Activated naive CD8-positive, alpha-beta T cell treated with anti-CD3 and anti-CD28 coated beads, Interleukin-2, amount 10 ng/mL, durations not matched to agents 7 days and 5 days (primary cell): ENCODE data around the gene DNAJC6. TPM values are rescaled to one million over a fixed set of nuclear protein-coding genes. Genes with fewer than 3 reads are reported as not detected.
"Not testable (repeated sequence)": the region's sequence is repeated elsewhere in the genome, so short reads cannot be mapped to it uniquely, and the experiment has no call there.

Source experiments
- ATAC-seq: fragments of 150-1000 bp; cut with Tn5 transposase; one replicate; pipeline ENCODE4 v1.10.0; 2021; ENCODE audit warnings: low read depth, moderate library complexity
- POLR2A ChIA-PET: fragments of 350-600 bp; sonication (Branson Sonifier 250); formaldehyde crosslinking; loops from one replicate; lab custom pipeline; 2021; ENCODE audit warnings: antibody characterized with exemption; lab: Charles Lee
- DNase-seq: peaks from one replicate; pipeline ENCODE4 v3.0.0; 2021
- H3K27ac Mint-ChIP-seq: one replicate; pipeline ENCODE4 v1.8.0; 2022; ENCODE audit warnings: mild to moderate bottlenecking, mixed read lengths
- H3K27me3 Mint-ChIP-seq: one replicate; pipeline ENCODE4 v1.8.0; 2022; ENCODE audit warnings: mild to moderate bottlenecking, moderate library complexity, mixed read lengths
- H3K36me3 Mint-ChIP-seq: one replicate; pipeline ENCODE4 v1.8.0; 2021; ENCODE audit warnings: mild to moderate bottlenecking, mixed read lengths
- H3K4me1 Mint-ChIP-seq: one replicate; pipeline ENCODE4 v1.8.0; 2021; ENCODE audit warnings: mixed read lengths
- H3K4me3 Mint-ChIP-seq: one replicate; pipeline ENCODE4 v1.8.0; 2022; ENCODE audit warnings: mild to moderate bottlenecking, moderate library complexity, mixed read lengths
- H3K9me3 Mint-ChIP-seq: one replicate; pipeline ENCODE4 v1.8.0; 2021; ENCODE audit warnings: mixed read lengths
- total RNA-seq, 2 experiments: library from RNA; stranded (reverse); gene quantifications; one replicate each; pipeline ENCODE4 v1.2.3, GENCODE V29; 2021

The DNAJC6 gene
- total RNA-seq, 2 experiments from 2014 or later: 3.3 to 4.0 TPM

GRCh38 chr1:65277605-65278347 is 31.6 kb upstream of the DNAJC6 start:
- DNase-seq (no peak), ATAC-seq (no peak)
- H3K27me3 Mint-ChIP-seq: peaks cover 30% of the 10 kb centered on the region
- no peaks in the 10 kb centered on the region for H3K9me3 Mint-ChIP-seq
- H3K4me1 Mint-ChIP-seq: no peaks in the 10 kb centered on the region
- H3K4me3 Mint-ChIP-seq: no peak overlapping the region
- no peak overlapping the region for H3K27ac Mint-ChIP-seq
- POLR2A ChIA-PET: no interaction called here
- no peaks in the 10 kb centered on the region for H3K36me3 Mint-ChIP-seq

DNA sequence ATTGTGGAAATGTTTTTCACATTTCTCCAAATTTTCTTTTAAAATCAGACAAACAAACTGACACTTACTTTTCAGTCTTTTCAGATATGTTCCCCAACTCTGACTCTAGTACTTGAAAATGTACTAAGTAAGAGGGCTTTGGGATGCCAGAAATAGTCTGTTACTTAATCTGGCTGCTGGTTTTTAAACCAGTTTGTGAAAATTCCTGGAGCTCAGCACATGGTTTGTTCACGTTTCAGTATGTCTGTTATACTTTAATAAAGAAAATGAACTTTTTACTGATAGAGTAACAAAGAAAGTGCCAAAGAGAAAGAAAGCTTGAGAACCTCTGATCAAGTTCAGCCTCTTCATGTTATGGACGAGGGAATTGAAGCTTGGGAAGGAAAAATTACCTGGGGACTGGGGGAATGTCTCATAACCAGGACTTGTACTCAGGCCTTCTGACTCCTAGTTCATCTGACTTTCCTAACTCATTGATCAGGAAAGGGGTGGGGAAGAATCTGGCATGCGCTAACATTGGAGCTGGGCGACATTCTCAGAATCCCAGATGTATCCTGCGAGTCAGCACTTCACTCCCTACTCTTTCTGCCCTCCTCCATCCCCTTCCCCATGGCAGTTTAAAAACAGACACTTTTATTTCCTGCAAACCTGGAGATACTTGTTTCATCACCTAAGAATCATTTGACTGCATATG is 30.8 kb upstream of the DNAJC6 start:
- H3K9me3 Mint-ChIP-seq: no peaks in the 10 kb centered on the region
- H3K4me1 Mint-ChIP-seq: no peaks in the 10 kb centered on the region
- H3K27me3 Mint-ChIP-seq: peaks cover 30% of the 10 kb centered on the region
- POLR2A ChIA-PET: no interaction called here
- H3K27ac Mint-ChIP-seq: no peak overlapping the region
- DNase-seq (no peak), ATAC-seq (no peak)
- H3K4me3 Mint-ChIP-seq: no peak overlapping the region
- H3K36me3 Mint-ChIP-seq: no peaks in the 10 kb centered on the region

- H3K36me3 Mint-ChIP-seq: no peaks in the 10 kb centered on the region
- DNase-seq (no peak), ATAC-seq (no peak)
- POLR2A ChIA-PET: no interaction called here
- H3K27ac Mint-ChIP-seq: no peak overlapping the region
- H3K9me3 Mint-ChIP-seq: no peaks in the 10 kb centered on the region
- H3K4me1 Mint-ChIP-seq: no peaks in the 10 kb centered on the region
- no peak overlapping the region for H3K4me3 Mint-ChIP-seq
- peaks cover 27% of the 10 kb centered on the region for H3K27me3 Mint-ChIP-seq
Observed at GRCh38 chr1:65279070-65279779, 30.1 kb upstream of the DNAJC6 start.

GRCh38 chr1:65281846-65282245 is 27.5 kb upstream of the DNAJC6 start:
- H3K9me3 Mint-ChIP-seq: no peaks in the 10 kb centered on the region
- POLR2A ChIA-PET: no interaction called here
- H3K4me3 Mint-ChIP-seq: no peak overlapping the region
- peaks cover 26% of the 10 kb centered on the region for H3K27me3 Mint-ChIP-seq
- H3K36me3 Mint-ChIP-seq: peaks cover 2% of the 10 kb centered on the region
- no peak overlapping the region for H3K27ac Mint-ChIP-seq
- H3K4me1 Mint-ChIP-seq: no peaks in the 10 kb centered on the region
- no peak for DNase-seq
- ATAC-seq: no peak

DNA sequence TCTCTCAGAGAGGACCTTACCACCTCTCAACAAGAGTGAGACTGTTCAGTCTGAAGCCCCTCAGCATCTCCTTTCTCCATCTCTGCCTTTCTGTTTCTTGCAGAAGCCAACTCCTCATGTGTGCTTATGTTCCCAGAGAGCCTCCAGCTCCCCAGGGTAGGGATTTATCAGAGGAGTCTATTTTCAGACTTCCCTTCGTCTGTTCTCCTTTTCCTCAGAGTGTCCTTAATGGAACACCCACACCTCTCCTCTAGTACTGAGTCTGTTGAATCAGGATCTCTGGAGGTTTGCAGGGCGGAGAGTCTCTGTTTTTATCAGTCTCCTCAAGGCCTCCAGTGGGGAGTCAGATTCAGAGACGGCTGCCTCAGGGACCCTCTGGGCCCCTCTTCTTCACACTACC is 25.1 kb upstream of the DNAJC6 start:
- Mint-ChIP-seq H3K27ac (no peak overlapping the region), H3K27me3 (peaks cover 14% of the 10 kb centered on the region), H3K4me3 (no peak overlapping the region), H3K9me3 (no peaks in the 10 kb centered on the region), H3K4me1 (no peaks in the 10 kb centered on the region), H3K36me3 (peaks cover 2% of the 10 kb centered on the region)
- DNase-seq (no peak), ATAC-seq (no peak)
- POLR2A ChIA-PET: no interaction called here

DNA sequence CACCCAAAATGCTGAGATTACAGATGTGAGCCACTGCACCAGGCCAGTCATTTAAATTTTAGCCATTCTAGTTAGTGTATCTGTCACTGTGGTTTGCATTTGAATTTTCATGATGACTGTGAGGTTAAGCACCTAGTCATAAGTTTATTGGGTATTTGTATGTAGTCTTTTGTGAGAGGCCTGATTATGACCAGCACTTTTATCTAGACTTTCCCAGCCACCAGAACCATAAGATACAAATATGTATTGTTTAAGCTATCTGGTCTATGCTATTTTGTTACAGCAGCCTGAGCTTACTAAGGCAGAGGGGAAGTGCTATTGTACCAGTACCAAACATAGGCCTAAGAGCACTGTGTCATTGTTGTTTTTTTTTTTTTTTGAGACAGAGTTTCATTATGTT is 19.9 kb upstream of the DNAJC6 start:
- ATAC-seq: no peak
- H3K36me3 Mint-ChIP-seq: peaks cover 2% of the 10 kb centered on the region
- no peak for DNase-seq
- no peaks in the 10 kb centered on the region for H3K4me1 Mint-ChIP-seq
- peaks cover 11% of the 10 kb centered on the region for H3K27me3 Mint-ChIP-seq
- H3K4me3 Mint-ChIP-seq: no peak overlapping the region
- H3K9me3 Mint-ChIP-seq: no peaks in the 10 kb centered on the region
- H3K27ac Mint-ChIP-seq: no peak overlapping the region
- POLR2A ChIA-PET: no interaction called here

DNA sequence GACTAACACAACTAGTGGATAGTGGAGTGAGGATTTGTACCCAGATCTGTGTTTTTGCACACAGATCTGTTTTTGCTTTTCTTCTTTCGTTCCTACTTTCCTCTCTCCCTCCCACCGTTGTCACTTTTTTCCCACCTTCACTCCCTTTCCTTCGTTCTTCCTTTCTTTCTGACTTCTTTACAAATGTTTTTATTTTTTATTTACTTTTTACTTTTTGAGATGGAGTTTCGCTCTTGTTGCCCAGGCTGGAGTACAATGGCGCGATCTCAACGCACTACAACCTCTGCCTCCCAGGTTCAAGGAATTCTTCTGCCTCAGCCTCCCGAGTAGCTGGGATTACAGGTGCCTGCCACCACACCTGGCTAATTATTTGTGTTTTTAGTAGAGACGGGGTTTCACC is 17.5 kb upstream of the DNAJC6 start:
- DNase-seq, H3K27me3 Mint-ChIP-seq, H3K27ac Mint-ChIP-seq, H3K4me1 Mint-ChIP-seq, POLR2A ChIA-PET, ATAC-seq, H3K36me3 Mint-ChIP-seq, H3K9me3 Mint-ChIP-seq, H3K4me3 Mint-ChIP-seq: not testable (repeated sequence)

- peaks cover under 1% of the 10 kb centered on the region for H3K4me1 Mint-ChIP-seq
- no peak overlapping the region for H3K27ac Mint-ChIP-seq
- H3K36me3 Mint-ChIP-seq: no peaks in the 10 kb centered on the region
- H3K4me3 Mint-ChIP-seq: no peak overlapping the region
- no peaks in the 10 kb centered on the region for H3K9me3 Mint-ChIP-seq
- POLR2A ChIA-PET: no interaction called here
- peaks cover 4% of the 10 kb centered on the region for H3K27me3 Mint-ChIP-seq
- DNase-seq (no peak), ATAC-seq (no peak)
Observed at GRCh38 chr1:65292861-65293593, 16.3 kb upstream of the DNAJC6 start.

DNA sequence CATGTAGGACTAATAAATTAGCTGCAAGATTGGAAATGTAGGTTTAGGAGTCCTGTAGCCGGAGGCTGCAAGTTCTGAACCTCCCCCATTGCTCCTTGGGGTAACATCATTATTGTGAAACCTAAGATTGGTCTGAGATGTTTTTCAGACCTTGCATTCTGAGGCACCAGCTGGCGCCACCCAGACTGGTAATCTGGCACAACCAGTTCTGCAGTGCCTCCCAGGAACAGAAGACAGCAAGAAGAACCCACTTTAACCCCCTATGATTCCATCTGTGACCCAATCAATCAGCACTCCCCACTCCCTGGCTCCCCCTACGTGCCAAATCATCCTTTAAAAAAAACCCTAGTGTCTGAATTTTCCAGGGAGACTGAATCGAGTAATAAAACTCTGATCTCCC is 11.6 kb upstream of the DNAJC6 start:
- ATAC-seq: no peak
- Mint-ChIP-seq H3K36me3 (no peaks in the 10 kb centered on the region), H3K9me3 (no peaks in the 10 kb centered on the region), H3K4me1 (peaks cover 2% of the 10 kb centered on the region), H3K27ac (no peak overlapping the region), H3K27me3 (no peaks in the 10 kb centered on the region), H3K4me3 (no peak overlapping the region)
- DNase-seq: no peak
- POLR2A ChIA-PET: no interaction called here

GRCh38 chr1:65299328-65299727 is 10.0 kb upstream of the DNAJC6 start:
- no peak for ATAC-seq
- Mint-ChIP-seq H3K4me3 (no peak overlapping the region), H3K36me3 (no peaks in the 10 kb centered on the region), H3K27me3 (no peaks in the 10 kb centered on the region), H3K27ac (no peak overlapping the region), H3K9me3 (no peaks in the 10 kb centered on the region), H3K4me1 (peaks cover 2% of the 10 kb centered on the region)
- no peak for DNase-seq
- POLR2A ChIA-PET: no interaction called here

DNA sequence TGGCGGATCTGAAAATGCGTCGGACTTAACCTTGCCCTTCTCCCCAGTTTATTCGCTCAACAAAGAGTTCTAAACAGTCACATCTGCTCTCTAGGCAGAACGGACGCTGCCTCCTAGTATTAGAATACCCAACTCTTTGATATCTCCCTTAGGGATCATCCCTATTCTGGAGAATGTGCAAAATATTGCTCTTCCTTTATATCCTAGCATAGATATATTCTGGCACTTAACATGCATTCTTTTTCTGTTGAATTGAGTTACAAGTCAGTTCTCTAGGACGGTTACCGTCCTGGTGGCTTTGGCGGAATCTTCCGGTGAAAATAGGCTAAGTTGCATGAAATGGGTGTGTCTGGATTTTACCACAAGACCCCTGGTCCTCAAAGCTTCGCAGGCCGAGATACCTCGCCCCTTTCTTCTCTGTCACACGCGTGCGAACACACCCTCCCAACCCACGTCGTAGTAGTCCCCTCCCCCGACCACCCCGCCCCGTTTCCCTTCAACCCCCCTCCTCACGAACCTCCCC is 501 bp upstream of the DNAJC6 start:
- ATAC-seq (no peak), DNase-seq (no peak)
- Mint-ChIP-seq H3K4me3 (no peak overlapping the region), H3K27ac (no peak overlapping the region), H3K27me3 (peaks cover 54% of the 10 kb centered on the region), H3K4me1 (peaks cover 3% of the 10 kb centered on the region), H3K9me3 (no peaks in the 10 kb centered on the region), H3K36me3 (peaks cover 3% of the 10 kb centered on the region)
- POLR2A ChIA-PET: no interaction called here

DNA sequence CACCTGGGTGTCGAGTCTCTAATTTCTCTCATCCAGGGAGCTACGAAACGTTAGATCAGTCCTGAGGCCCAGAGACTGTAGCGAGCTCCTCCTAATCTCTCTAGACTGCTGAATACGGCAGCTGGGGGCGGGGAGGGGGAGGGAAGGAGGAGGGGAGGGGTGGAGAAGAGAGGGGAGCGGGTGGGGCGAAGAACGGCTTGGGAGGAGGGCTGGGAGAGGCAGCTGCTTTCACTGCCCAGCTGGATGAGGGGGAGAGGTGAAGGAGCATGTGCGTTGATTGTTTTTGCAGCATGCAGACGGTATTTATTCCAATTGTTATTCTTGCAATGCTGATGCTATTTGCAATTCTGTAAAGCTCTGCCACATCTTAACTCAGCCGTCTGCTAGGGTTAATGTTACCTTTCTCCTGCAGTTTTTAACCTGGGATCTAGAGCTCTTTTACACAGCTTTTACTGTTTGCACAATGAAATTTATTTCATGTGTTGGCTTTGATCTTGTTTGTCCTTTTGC is 790 bp downstream of the DNAJC6 start:
- Mint-ChIP-seq H3K27ac (no peak overlapping the region), H3K4me3 (no peak overlapping the region), H3K9me3 (no peaks in the 10 kb centered on the region), H3K27me3 (peaks cover 54% of the 10 kb centered on the region), H3K36me3 (peaks cover 3% of the 10 kb centered on the region), H3K4me1 (peaks cover 3% of the 10 kb centered on the region)
- DNase-seq (no peak), ATAC-seq (peak; percentile 27)
- POLR2A ChIA-PET: interaction anchor here (0.7 kb wide), 1 partner anchor 1001 kb away, joined by 3 read pairs; no protein-coding TSS in a partner anchor

- peaks cover 3% of the 10 kb centered on the region for H3K36me3 Mint-ChIP-seq
- H3K9me3 Mint-ChIP-seq: no peaks in the 10 kb centered on the region
- H3K4me3 Mint-ChIP-seq: no peak overlapping the region
- POLR2A ChIA-PET: no interaction called here
- H3K27ac Mint-ChIP-seq: no peak overlapping the region
- no peak for DNase-seq
- no peak for ATAC-seq
- peaks cover 3% of the 10 kb centered on the region for H3K4me1 Mint-ChIP-seq
- H3K27me3 Mint-ChIP-seq: peaks cover 49% of the 10 kb centered on the region
Observed at GRCh38 chr1:65311760-65312159, 2.4 kb downstream of the DNAJC6 start.
